ENCODE results near the gene CTAGE9.

The CTAGE9 gene

DNA sequence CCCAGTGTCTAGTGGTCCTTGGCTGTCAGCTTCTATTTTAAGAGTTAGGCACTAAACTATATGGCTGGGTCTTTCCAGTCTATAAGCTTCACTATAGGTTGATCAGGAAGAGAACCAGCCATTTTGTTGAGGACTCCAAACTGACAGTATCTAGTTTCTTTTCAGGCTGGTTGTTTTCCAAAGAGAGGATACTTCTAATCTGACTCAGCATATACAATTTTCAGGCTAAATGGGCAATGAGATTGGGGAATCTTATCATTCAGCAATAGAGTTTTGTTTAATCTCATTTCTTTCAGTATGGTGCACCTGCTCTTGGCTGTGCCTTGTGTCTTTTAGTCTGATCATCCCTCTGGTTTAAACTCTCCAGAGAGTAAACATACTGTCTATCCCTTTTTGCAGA is 20.4 kb upstream of the CTAGE9 start:
- TF ChIP-seq PPARA (CRISPR knock-in tag; IDR thresholded peaks at IDR 0.05; ENCODE audit: borderline replicate concordance): no peak
- no peak for ATAC-seq

DNA sequence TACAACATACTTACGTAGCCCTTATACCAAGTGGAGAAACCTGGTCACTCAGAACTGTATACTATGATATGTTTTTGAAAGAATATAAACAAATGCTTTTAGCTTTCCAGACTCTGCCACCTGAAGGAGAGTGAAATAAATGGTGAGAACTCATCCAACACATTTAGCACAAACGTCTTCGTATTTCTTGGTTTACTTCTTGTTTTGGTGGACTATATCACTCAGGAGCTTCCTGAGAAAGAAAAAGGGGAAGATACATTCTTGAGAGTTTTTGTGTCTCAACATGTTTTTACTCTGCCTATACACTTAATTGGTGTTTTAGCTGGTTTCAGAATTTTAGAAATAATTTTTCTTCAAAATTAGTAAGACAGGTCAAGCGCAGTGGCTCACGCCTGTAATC is 19.4 kb upstream of the CTAGE9 start:
- no peak for ATAC-seq
- no peak for TF ChIP-seq RARB (CRISPR knock-in tag; IDR thresholded peaks at IDR 0.05)

DNA sequence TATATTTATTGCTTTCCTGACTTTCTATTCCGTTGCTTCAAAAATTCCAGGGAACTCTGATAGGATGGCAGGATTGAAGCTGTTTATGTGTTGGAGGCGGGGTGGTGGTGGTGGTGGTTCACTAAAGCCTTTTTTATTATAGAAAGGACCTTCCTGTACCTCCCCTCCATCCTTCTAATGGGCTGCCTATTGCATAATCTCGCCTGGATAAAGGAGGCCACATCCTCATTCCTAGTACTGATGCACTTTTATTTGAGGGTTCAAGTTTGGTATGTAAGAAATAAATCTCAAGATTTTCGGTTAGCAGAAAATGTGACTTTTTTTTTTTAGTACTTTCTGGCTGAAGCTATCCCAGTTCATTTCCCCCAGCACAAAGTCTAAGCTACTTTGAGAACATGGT is 18.7 kb upstream of the CTAGE9 start:
- ATAC-seq: no peak
- TF ChIP-seq, protein P1, sequence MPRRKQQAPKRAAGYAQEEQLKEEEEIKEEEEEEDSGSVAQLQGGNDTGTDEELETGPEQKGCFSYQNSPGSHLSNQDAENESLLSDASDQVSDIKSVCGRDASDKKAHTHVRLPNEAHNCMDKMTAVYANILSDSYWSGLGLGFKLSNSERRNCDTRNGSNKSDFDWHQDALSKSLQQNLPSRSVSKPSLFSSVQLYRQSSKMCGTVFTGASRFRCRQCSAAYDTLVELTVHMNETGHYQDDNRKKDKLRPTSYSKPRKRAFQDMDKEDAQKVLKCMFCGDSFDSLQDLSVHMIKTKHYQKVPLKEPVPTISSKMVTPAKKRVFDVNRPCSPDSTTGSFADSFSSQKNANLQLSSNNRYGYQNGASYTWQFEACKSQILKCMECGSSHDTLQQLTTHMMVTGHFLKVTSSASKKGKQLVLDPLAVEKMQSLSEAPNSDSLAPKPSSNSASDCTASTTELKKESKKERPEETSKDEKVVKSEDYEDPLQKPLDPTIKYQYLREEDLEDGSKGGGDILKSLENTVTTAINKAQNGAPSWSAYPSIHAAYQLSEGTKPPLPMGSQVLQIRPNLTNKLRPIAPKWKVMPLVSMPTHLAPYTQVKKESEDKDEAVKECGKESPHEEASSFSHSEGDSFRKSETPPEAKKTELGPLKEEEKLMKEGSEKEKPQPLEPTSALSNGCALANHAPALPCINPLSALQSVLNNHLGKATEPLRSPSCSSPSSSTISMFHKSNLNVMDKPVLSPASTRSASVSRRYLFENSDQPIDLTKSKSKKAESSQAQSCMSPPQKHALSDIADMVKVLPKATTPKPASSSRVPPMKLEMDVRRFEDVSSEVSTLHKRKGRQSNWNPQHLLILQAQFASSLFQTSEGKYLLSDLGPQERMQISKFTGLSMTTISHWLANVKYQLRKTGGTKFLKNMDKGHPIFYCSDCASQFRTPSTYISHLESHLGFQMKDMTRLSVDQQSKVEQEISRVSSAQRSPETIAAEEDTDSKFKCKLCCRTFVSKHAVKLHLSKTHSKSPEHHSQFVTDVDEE (CRISPR knock-in tag; IDR thresholded peaks at IDR 0.05): no peak
- TF ChIP-seq PPARA (CRISPR knock-in tag; IDR thresholded peaks at IDR 0.05; ENCODE audit: borderline replicate concordance) (no peak), ZFP30 (CRISPR knock-in tag; IDR thresholded peaks at IDR 0.05) (no peak), RARB (CRISPR knock-in tag; IDR thresholded peaks at IDR 0.05) (no peak), CSDC2 (CRISPR knock-in tag; IDR thresholded peaks at IDR 0.05) (no peak), TCF4 (CRISPR knock-in tag; IDR thresholded peaks at IDR 0.05; ENCODE audit: borderline replicate concordance) (no peak), ZFP3 (CRISPR knock-in tag; IDR thresholded peaks at IDR 0.05) (no peak)
- TF ChIP-seq, protein P2, sequence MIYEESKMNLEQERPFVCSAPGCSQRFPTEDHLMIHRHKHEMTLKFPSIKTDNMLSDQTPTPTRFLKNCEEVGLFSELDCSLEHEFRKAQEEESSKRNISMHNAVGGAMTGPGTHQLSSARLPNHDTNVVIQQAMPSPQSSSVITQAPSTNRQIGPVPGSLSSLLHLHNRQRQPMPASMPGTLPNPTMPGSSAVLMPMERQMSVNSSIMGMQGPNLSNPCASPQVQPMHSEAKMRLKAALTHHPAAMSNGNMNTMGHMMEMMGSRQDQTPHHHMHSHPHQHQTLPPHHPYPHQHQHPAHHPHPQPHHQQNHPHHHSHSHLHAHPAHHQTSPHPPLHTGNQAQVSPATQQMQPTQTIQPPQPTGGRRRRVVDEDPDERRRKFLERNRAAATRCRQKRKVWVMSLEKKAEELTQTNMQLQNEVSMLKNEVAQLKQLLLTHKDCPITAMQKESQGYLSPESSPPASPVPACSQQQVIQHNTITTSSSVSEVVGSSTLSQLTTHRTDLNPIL (CRISPR knock-in tag; IDR thresholded peaks at IDR 0.05; ENCODE audit: low read depth): no peak
- TF ChIP-seq, protein P3, sequence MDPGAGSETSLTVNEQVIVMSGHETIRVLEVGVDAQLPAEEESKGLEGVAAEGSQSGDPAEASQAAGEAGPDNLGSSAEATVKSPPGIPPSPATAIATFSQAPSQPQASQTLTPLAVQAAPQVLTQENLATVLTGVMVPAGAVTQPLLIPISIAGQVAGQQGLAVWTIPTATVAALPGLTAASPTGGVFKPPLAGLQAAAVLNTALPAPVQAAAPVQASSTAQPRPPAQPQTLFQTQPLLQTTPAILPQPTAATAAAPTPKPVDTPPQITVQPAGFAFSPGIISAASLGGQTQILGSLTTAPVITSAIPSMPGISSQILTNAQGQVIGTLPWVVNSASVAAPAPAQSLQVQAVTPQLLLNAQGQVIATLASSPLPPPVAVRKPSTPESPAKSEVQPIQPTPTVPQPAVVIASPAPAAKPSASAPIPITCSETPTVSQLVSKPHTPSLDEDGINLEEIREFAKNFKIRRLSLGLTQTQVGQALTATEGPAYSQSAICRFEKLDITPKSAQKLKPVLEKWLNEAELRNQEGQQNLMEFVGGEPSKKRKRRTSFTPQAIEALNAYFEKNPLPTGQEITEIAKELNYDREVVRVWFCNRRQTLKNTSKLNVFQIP (CRISPR knock-in tag; IDR thresholded peaks at IDR 0.05; ENCODE audit: borderline replicate concordance, low read depth): no peak

DNA sequence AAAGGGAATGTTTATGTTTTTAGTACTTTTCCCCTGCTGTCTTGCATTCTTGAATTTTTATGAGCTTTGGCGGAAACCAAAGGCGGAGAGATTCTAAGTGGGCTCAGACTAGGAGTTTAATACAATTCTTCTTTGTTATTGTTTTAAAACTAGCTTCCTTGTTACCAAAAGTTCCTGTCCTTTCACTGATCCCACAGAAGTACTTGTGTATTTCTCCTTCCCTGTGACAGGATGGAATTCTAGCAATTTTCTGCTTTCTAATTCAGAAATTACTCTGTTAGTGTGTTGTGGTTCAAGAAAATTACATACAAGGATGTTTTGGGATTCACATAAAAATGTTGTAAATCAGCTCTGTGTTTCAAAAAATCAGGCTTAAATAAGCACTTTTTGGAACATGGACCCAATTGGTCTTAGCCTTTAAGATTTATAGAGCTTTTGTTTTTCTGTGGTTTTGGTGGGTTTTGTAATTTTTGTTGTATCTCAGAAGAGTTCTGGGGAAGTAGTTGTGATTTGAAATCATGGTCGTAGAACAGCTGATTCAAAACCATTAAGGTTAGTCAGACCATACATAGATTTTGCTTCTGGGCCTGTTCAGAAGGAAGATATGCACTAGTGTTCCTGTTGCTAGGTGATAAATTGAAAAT is 17.6 kb upstream of the CTAGE9 start:
- no peak for ATAC-seq
- TF ChIP-seq ESRRG (CRISPR knock-in tag; IDR thresholded peaks at IDR 0.05) (no peak), GLIS3 (CRISPR knock-in tag; IDR thresholded peaks at IDR 0.05) (no peak), CSDC2 (CRISPR knock-in tag; IDR thresholded peaks at IDR 0.05) (no peak)
- TF ChIP-seq, protein P1 (CRISPR knock-in tag; IDR thresholded peaks at IDR 0.05): no peak
- TF ChIP-seq, protein P2 (CRISPR knock-in tag; IDR thresholded peaks at IDR 0.05; ENCODE audit: low read depth): no peak

DNA sequence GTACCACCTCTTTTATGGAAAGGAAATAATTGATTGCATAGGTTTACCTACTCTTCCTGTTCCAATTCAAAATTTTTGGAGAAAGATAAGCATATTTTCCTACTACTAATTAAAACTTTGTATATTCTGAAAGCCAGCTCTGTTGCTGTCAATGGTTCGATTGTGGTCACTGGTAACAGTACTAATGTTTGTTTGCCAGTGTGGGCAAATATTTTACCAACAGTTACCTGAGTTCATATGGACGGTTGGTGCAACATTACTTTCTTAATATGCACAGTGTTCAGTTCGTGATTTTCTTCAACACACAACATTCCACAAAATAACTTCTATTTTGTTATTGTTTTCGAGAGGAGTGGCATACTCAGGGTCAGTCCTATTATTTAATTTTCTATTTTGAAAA is 17.1 kb upstream of the CTAGE9 start:
- ATAC-seq: no peak
- TF ChIP-seq ARNTL (CRISPR knock-in tag; IDR thresholded peaks at IDR 0.05; ENCODE audit: borderline replicate concordance, low read depth) (no peak), TOX (CRISPR knock-in tag; IDR thresholded peaks at IDR 0.05; ENCODE audit: borderline replicate concordance) (no peak), CSDC2 (CRISPR knock-in tag; IDR thresholded peaks at IDR 0.05) (no peak), TCF4 (CRISPR knock-in tag; IDR thresholded peaks at IDR 0.05; ENCODE audit: borderline replicate concordance) (no peak), ZC3H10 (CRISPR knock-in tag; IDR thresholded peaks at IDR 0.05) (no peak), ZFP3 (CRISPR knock-in tag; IDR thresholded peaks at IDR 0.05) (no peak), RARB (CRISPR knock-in tag; IDR thresholded peaks at IDR 0.05) (no peak)
- TF ChIP-seq, protein P4, sequence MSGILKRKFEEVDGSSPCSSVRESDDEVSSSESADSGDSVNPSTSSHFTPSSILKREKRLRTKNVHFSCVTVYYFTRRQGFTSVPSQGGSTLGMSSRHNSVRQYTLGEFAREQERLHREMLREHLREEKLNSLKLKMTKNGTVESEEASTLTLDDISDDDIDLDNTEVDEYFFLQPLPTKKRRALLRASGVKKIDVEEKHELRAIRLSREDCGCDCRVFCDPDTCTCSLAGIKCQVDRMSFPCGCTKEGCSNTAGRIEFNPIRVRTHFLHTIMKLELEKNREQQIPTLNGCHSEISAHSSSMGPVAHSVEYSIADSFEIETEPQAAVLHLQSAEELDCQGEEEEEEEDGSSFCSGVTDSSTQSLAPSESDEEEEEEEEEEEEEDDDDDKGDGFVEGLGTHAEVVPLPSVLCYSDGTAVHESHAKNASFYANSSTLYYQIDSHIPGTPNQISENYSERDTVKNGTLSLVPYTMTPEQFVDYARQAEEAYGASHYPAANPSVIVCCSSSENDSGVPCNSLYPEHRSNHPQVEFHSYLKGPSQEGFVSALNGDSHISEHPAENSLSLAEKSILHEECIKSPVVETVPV (CRISPR knock-in tag; IDR thresholded peaks at IDR 0.05): no peak
- TF ChIP-seq, protein P1 (CRISPR knock-in tag; IDR thresholded peaks at IDR 0.05): no peak
- TF ChIP-seq, protein P3 (CRISPR knock-in tag; IDR thresholded peaks at IDR 0.05; ENCODE audit: borderline replicate concordance, low read depth): no peak
